Right hindlimb (tissue), 1 donor: ENCODE measurements around the gene LDLRAD4.

Experiments used
- DNase-seq: peaks from one replicate; pipeline ENCODE4 v3.0.0-alpha.2; 2018

The LDLRAD4 gene

DNA sequence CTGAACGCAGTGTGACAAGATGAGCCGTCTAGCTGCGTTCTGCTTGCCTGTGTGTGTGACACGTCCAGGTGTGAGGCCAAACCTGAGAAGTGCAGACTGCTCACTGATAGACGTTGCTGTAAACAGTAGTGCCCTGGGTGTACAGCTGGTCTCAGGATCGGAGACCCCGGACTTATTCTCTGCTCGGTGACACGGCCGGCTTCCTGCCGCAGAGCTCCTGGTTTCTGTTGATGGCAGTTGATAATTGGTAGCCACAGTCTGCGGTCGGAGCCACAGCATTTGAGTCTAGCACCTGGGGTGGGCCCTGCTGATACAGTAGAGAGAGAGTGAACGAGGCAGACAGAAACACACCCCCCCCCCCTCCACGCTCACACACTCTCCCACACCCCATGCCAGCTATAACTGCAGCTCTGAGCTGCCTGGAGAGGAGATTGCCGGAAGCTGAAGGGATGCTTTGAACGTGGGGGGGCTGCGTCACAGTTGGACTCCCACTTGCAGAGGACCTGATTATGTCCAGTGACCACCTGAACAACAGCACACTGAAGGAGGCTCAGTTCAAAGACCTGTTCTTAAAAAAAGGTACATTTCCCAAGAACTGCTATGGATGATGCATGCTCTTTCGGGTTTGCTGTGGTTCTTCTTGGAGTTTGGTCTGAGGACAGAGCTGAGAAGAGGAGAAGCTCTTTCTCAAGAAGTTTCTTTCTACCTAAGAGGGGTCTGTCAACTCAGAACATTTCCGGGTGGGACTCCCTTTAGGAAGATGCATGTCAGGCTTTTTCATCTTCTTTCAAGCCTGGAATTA, 393.8 kb downstream of the LDLRAD4 start:
- DNase-seq: peak; percentile 44

- DNase-seq: no peak
Observed at GRCh38 chr18:13613099-13613498, 394.5 kb downstream of the LDLRAD4 start.

- no peak for DNase-seq
Observed at GRCh38 chr18:13613591-13614501, 395.3 kb downstream of the LDLRAD4 start.

GRCh38 chr18:13614641-13615288, 396.2 kb downstream of the LDLRAD4 start:
- DNase-seq: peak; percentile 42

DNA sequence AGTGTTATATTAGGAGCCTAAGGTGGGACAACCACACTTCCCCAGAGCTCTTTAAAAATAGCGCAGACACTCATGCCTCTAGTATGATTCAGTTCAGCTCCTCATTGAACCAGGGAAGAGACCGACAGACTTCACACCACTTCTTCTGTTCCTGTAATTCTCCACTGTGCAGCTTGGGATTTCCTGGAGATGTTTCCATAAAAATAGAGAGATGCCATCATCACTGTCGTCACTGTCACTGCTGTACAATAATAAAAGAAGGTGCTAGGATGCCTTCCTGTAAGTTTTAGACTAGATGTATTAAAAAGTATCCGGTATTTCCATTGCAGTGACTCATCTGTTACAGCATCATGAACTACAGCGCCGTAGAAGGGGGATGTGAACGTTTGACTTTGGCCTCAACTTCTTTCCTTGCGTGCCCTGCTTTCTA, 396.9 kb downstream of the LDLRAD4 start:
- no peak for DNase-seq

DNA sequence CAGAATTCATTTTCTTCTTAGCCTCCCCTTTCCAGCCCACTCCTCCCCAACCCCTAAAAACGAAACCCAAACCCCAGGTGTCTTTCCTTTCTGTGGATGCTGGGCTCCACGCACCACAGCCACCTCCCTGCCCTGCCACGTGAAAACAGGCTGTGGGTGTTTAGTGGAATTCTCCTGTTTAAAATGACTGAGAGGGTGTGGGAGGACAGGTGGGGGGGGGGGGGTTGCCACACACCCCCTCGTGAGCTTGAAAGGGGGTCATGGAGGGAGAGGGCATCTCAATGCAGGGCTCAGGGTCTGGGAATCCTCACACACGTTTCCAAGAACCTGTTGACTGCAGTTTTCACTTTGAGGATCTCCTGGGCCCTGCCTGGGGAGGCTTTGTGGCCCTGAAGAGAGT, 397.5 kb downstream of the LDLRAD4 start:
- DNase-seq: peak; percentile 13

DNA sequence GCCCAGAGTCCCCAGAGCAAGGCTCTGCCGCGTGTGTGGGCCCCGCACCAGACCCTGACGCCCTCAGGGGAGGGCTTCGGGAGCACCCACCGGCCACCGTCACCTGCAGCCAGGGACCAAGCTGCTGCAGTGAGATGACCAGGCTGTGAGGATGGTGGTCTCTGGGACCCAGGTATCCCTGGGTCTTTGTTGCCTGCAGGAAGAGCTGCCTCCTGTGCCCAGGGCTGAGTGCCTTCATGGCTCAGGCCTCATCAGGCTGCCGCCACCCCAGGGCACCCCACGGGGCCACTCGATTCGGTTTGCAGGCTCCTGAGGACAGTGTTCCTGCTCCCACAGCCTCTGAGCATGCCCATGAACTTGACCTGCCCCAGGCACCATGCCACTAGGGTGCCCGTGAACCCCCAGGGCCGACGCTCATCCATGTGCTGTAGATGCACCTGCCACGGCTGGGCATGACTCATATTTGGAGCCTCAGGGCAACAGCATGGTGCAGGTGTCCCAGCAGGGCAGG, 398.0 kb downstream of the LDLRAD4 start:
- no peak for DNase-seq

DNA sequence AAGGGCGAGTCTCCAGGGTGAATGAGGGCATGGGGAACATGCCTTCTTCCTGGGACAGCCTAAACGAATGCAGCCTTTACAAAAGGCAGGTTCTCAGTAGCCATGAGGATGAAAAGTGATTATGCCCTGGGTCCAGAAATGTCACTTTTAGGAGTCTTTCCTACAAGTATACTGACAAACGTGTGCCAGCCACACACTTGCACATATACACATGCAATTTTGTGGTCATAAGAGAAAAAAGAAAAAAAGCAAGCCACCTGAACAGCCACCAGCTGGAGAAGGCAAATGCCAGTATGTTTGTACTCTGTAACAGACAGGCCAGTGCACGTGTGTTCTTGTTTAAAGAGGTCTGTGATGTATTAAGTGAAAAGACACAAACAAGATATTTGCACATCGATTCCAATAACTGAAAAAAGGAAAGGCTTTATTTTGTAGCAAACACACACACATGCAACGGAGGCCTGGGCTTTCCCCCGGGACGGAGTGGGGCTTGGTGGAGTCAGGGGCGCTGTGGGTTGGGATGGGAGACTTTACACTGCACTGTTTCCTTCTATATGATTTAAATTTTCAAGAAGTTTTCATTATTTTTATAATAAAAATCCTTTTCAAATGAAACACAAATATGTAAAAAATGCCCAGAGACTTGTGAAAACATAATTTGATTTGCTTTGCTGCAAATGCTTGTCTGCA, 399.4 kb downstream of the LDLRAD4 start:
- DNase-seq: no peak

GRCh38 chr18:13618760-13619438, 400.3 kb downstream of the LDLRAD4 start:
- DNase-seq: peak; percentile 14

- peak; percentile 18 for DNase-seq
Observed at GRCh38 chr18:13619505-13620205, 401.1 kb downstream of the LDLRAD4 start.

DNA sequence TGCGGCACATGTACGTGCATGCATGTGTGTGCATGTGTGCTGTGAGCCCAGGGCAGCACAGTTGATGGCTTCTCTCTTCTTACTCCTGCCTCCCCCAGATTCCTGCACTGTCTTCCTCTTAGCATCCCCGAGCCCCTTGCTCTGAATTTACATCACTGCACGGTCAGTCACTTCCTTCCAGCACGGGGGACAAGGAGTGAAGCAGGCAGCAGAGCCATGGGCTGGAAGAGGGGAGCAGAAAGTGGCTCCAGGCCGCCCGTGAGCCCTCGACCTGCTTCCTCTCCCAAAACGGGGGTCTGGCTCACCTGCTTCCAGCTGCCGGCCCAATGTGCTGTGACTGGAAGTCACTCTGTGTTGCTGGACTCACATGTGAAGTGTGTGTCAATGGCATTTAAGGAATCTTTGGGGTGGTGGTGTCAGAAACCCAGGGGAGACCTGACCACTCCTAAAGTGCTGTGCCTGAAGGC, 401.7 kb downstream of the LDLRAD4 start:
- DNase-seq: no peak

- no peak for DNase-seq
Observed at GRCh38 chr18:13620818-13621445, 402.4 kb downstream of the LDLRAD4 start.

- no peak for DNase-seq
Observed at GRCh38 chr18:13621446-13621849, 402.9 kb downstream of the LDLRAD4 start.

DNA sequence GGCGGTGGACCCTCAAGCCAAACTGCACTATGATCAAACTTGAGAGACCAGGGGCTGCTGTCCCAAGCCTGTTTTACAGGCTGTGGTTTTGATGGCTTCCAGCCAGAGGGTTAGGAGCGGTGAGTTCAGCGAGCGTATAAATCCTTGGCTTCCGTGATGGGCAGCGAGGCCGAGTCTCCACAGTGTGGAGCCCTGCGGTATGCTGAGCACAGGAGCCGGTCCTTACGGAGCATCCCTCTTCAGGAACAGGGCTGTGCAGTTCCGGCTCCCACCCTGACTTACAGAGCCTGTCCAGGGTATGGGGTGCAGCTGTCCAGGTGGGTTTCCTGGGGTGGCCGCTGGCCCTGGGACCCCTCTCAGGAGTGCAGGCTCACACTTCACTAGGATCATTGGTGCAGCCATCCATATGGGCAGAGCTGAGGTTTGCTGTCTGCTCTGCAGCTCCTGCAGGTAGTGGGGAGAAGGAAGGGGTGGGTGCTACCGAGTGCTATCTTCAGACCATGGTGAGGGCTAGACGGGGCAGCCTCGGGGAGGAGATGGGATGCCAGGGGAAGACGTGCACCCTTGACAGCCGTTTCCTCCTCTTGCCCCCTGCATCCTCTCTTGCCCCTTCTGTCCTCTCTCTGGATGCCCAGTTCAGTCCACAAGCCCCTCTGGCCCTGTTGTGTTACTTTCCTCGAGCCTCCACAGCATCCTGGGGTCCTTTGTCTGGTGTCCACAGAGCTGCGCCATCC, 403.5 kb downstream of the LDLRAD4 start:
- DNase-seq: no peak

- no peak for DNase-seq
Observed at GRCh38 chr18:13622751-13623150, 404.2 kb downstream of the LDLRAD4 start.

- DNase-seq: no peak
Observed at GRCh38 chr18:13623348-13623747, 404.8 kb downstream of the LDLRAD4 start.

DNA sequence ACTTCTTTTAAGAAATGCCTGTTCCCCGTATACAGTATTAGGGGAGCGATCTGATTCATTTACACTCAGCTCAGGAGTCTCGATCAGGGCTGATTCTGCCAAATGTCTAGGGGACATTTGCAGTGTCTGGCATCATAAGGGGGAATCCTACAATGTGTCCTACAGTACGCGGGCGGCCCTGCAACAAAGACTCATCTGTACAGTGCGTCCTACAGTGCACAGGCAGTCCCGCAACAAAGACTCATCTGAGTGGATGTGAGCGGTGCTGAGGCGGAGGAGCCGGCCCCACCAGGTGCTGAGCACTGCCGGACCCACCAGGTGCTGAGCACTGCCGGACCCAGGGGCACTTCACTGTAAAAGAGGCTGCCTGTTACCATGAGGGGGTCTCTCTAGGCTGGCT, 405.3 kb downstream of the LDLRAD4 start:
- DNase-seq: no peak

DNA sequence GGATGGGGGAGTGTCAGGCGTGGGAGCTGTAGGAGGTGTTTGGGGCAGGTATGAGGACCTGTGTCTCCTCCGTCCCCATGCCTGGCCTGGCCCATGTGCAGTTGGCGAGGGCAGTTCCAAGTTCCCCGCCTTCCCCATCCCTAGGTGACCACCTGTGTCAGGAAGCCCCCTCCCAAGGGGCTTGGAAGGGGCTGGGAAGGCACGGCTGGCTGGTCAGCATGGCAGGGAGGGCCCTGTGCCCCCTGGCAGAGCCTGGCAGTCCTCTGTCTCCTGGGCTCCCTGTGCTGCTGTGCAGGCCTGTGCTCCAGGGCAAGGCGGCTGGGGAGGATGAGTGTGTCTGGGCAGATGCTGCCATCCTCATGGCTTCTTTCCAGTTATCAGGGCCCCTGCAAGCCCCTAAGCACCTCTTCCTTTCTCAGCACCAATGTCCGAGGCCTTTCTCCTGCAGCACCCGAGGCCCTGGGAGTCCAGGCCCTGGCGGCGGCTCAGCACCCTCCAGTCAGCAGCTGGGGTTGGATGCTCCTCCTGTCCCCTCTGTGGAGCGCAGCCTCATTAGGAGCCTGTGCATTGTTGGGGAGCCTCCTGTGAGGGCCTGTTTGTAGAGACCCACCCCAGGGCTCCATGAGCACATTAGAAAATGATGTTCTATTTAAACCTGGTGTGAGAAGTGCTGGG, 406.1 kb downstream of the LDLRAD4 start:
- DNase-seq: peak; percentile 11

- DNase-seq: peak; percentile 8
Observed at GRCh38 chr18:13625355-13625754, 406.8 kb downstream of the LDLRAD4 start.
